ENCODE measurements around the gene TRIM46.
A peak's percentile ranks its signal among the peaks of the same experiment; 100 is the strongest.
"Not testable (repeated sequence)": the region's sequence is repeated elsewhere in the genome, so short reads cannot be mapped to it uniquely, and the experiment has no call there.

The TRIM46 gene

GRCh38 chr1:155183775-155184221 is 10.1 kb downstream of the TRIM46 start:
- no peak overlapping the region for H3K4me3 Mint-ChIP-seq
- H3K4me1 Mint-ChIP-seq (ENCODE audit: low read depth), result peaks cover 10% of the 10 kb centered on the region

GRCh38 chr1:155184351-155184811 is 10.7 kb downstream of the TRIM46 start:
- no peak for DNase-seq (ENCODE audit: low spot score)
- Mint-ChIP-seq H3K36me3 (ENCODE audit: low read depth) (peaks cover 21% of the 10 kb centered on the region), H3K4me3 (no peak overlapping the region), H3K4me1 (ENCODE audit: low read depth) (peaks cover 10% of the 10 kb centered on the region), H3K27me3 (ENCODE audit: low read depth) (no peaks in the 10 kb centered on the region), H3K27ac (no peak overlapping the region), H3K9me3 (no peaks in the 10 kb centered on the region)

More at GRCh38 chr1:155183775-155184221, 10.1 kb downstream of the TRIM46 start:
- Mint-ChIP-seq H3K9me3 (no peaks in the 10 kb centered on the region), H3K27me3 (ENCODE audit: low read depth) (no peaks in the 10 kb centered on the region), H3K27ac (no peak overlapping the region), H3K36me3 (ENCODE audit: low read depth) (peaks cover 25% of the 10 kb centered on the region)
- DNase-seq (ENCODE audit: low spot score), result no peak

GRCh38 chr1:155184835-155185782 is 11.5 kb downstream of the TRIM46 start:
- Mint-ChIP-seq H3K27ac (peak overlapping the region; percentile 20), H3K9me3 (no peaks in the 10 kb centered on the region), H3K36me3 (ENCODE audit: low read depth) (peaks cover 14% of the 10 kb centered on the region), H3K4me1 (ENCODE audit: low read depth) (peaks cover 10% of the 10 kb centered on the region), H3K4me3 (no peak overlapping the region), H3K27me3 (ENCODE audit: low read depth) (no peaks in the 10 kb centered on the region)
- no peak for DNase-seq (ENCODE audit: low spot score)

- peaks cover 10% of the 10 kb centered on the region for H3K4me1 Mint-ChIP-seq (ENCODE audit: low read depth)
- H3K36me3 Mint-ChIP-seq (ENCODE audit: low read depth), result peaks cover 14% of the 10 kb centered on the region
- no peak overlapping the region for H3K4me3 Mint-ChIP-seq
- no peaks in the 10 kb centered on the region for H3K27me3 Mint-ChIP-seq (ENCODE audit: low read depth)
- DNase-seq (ENCODE audit: low spot score), result no peak
- H3K27ac Mint-ChIP-seq, result peak overlapping the region; percentile 20
- H3K9me3 Mint-ChIP-seq, result no peaks in the 10 kb centered on the region
Observed at GRCh38 chr1:155185783-155186066, 12.1 kb downstream of the TRIM46 start.

DNA sequence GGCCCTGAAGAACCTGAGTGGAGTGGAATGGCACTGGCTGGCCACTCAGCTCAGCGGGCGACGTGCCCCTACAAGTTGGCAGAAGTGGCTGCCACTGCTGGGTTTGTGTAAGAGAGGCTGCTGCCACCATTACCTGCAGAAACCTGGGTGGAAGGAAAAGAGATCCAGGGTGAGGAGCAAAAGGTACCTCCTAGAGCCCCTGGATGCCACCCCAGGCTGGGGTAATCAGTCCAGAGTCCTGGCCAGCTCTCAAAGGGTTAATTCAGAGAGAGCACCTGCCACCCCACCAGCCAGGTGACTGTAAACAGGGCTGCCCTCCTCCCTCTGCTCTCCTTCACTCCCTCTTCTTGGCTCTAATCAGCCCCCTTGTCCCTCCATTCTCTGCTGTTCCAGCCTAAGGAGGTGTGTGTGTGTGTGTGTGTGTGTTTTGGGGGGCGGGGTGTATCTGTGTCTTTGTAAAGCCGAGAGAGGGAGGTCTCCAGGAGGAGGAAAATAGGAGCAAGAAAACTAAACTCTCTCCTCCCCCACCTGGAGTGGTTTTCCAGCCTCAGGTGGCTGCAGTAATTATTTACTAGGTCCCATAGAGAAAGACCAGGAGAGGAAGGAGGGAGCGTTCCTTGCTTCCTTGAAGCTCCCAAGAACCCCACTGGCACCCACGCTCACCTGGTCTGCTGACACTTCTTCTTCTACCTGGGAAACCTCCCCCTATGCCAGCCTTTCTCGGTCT is 12.6 kb downstream of the TRIM46 start:
- Mint-ChIP-seq H3K9me3 (no peaks in the 10 kb centered on the region), H3K4me1 (ENCODE audit: low read depth) (peaks cover 9% of the 10 kb centered on the region), H3K27ac (peak overlapping the region; percentile 45), H3K4me3 (no peak overlapping the region), H3K27me3 (ENCODE audit: low read depth) (no peaks in the 10 kb centered on the region), H3K36me3 (ENCODE audit: low read depth) (peaks cover 13% of the 10 kb centered on the region)
- DNase-seq (ENCODE audit: low spot score), result no peak

DNA sequence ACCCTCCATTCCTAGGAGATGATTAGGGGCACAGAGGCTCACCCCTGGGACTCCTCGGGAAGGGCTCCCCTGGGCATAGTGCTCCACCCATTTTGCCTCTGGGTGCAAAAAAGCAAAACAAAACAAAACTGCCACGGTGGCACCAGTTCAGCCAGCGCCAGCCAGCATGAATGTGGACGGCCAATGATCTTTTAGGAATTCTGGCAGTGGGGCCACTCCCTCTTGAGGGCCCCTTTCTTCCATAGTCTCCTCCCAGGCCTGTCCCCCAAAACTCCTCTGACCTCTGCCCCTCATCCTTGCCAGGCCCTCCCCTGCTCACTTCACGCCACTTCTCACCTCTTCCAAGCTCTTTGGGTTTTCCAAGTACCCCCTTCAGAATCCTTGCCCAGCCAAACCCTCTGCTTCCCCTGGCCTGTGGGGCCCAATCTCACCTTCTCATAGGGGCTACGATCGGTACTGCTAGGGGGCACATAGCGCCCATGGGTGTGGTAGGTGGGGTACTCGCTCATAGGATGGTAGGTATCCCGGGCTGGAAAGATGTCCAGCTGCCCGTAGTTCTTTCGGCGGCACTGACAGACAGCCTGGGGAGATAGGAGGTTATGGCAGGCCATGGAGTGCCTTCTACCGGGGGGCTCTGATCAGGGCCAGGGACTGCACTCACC is 13.3 kb downstream of the TRIM46 start:
- Mint-ChIP-seq H3K4me1 (ENCODE audit: low read depth) (peaks cover 9% of the 10 kb centered on the region), H3K4me3 (no peak overlapping the region), H3K27me3 (ENCODE audit: low read depth) (no peaks in the 10 kb centered on the region), H3K36me3 (ENCODE audit: low read depth) (peaks cover 7% of the 10 kb centered on the region), H3K27ac (peak overlapping the region; percentile 68), H3K9me3 (no peaks in the 10 kb centered on the region)
- DNase-seq (ENCODE audit: low spot score), result no peak

GRCh38 chr1:155187456-155187891 is 13.8 kb downstream of the TRIM46 start:
- peak overlapping the region; percentile 68 for H3K27ac Mint-ChIP-seq
- H3K27me3 Mint-ChIP-seq (ENCODE audit: low read depth), result no peaks in the 10 kb centered on the region
- H3K4me1 Mint-ChIP-seq (ENCODE audit: low read depth), result peaks cover 15% of the 10 kb centered on the region
- H3K9me3 Mint-ChIP-seq, result no peaks in the 10 kb centered on the region
- no peak overlapping the region for H3K4me3 Mint-ChIP-seq
- peaks cover 4% of the 10 kb centered on the region for H3K36me3 Mint-ChIP-seq (ENCODE audit: low read depth)
- no peak for DNase-seq (ENCODE audit: low spot score)

- peaks cover 21% of the 10 kb centered on the region for H3K4me1 Mint-ChIP-seq (ENCODE audit: low read depth)
- peak overlapping the region; percentile 37 for H3K4me3 Mint-ChIP-seq
- peaks cover 3% of the 10 kb centered on the region for H3K36me3 Mint-ChIP-seq (ENCODE audit: low read depth)
- H3K27ac Mint-ChIP-seq, result peak overlapping the region; percentile 90
- DNase-seq (ENCODE audit: low spot score), result no peak
- no peaks in the 10 kb centered on the region for H3K9me3 Mint-ChIP-seq
- no peaks in the 10 kb centered on the region for H3K27me3 Mint-ChIP-seq (ENCODE audit: low read depth)
Observed at GRCh38 chr1:155188268-155188667, 14.6 kb downstream of the TRIM46 start.

DNA sequence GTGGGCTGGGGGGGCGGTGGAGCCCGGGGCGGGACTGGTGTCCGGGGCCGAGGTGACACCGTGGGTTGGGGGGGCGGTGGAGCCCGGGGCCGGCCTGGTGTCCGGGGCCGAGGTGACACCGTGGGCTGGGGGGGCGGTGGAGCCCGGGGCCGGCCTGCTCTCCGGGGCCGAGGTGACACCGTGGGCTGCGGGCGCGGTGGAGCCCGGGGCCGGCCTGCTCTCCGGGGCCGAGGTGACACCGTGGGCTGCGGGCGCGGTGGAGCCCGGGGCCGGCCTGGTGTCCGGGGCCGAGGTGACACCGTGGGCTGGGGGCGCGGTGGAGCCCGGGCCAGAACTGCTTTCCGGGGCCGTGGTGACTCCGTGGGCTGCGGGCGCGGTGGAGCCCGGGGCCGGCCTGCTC is 16.3 kb downstream of the TRIM46 start:
- H3K27ac Mint-ChIP-seq; H3K4me3 Mint-ChIP-seq; H3K27me3 Mint-ChIP-seq (ENCODE audit: low read depth); DNase-seq (ENCODE audit: low spot score); H3K9me3 Mint-ChIP-seq; H3K36me3 Mint-ChIP-seq (ENCODE audit: low read depth): not testable (repeated sequence)
- H3K4me1 Mint-ChIP-seq (ENCODE audit: low read depth), result peaks cover 33% of the 10 kb centered on the region

GRCh38 chr1:155191904-155192303 is 18.3 kb downstream of the TRIM46 start:
- Mint-ChIP-seq H3K27me3 (ENCODE audit: low read depth) (no peaks in the 10 kb centered on the region), H3K9me3 (no peaks in the 10 kb centered on the region), H3K27ac (peak overlapping the region; percentile 91), H3K4me3 (peak overlapping the region; percentile 81), H3K4me1 (ENCODE audit: low read depth) (peaks cover 37% of the 10 kb centered on the region), H3K36me3 (ENCODE audit: low read depth) (peaks cover 4% of the 10 kb centered on the region)
- DNase-seq (ENCODE audit: low spot score), result no peak

GRCh38 chr1:155192346-155193274 is 19.0 kb downstream of the TRIM46 start:
- no peak for DNase-seq (ENCODE audit: low spot score)
- H3K27me3 Mint-ChIP-seq (ENCODE audit: low read depth), result no peaks in the 10 kb centered on the region
- no peaks in the 10 kb centered on the region for H3K9me3 Mint-ChIP-seq
- H3K27ac Mint-ChIP-seq, result peak overlapping the region; percentile 98
- H3K4me3 Mint-ChIP-seq, result peak overlapping the region; percentile 95
- peaks cover 6% of the 10 kb centered on the region for H3K36me3 Mint-ChIP-seq (ENCODE audit: low read depth)
- peaks cover 37% of the 10 kb centered on the region for H3K4me1 Mint-ChIP-seq (ENCODE audit: low read depth)

GRCh38 chr1:155193275-155193990 is 19.8 kb downstream of the TRIM46 start:
- DNase-seq (ENCODE audit: low spot score), result peak; percentile 83
- H3K36me3 Mint-ChIP-seq (ENCODE audit: low read depth), result peaks cover 6% of the 10 kb centered on the region
- peak overlapping the region; percentile 95 for H3K4me3 Mint-ChIP-seq
- H3K27ac Mint-ChIP-seq, result peak overlapping the region; percentile 98
- H3K27me3 Mint-ChIP-seq (ENCODE audit: low read depth), result no peaks in the 10 kb centered on the region
- no peaks in the 10 kb centered on the region for H3K9me3 Mint-ChIP-seq
- peaks cover 31% of the 10 kb centered on the region for H3K4me1 Mint-ChIP-seq (ENCODE audit: low read depth)

GRCh38 chr1:155193991-155194240 is 20.3 kb downstream of the TRIM46 start:
- peak overlapping the region; percentile 98 for H3K27ac Mint-ChIP-seq
- not testable (repeated sequence) for DNase-seq (ENCODE audit: low spot score); H3K27me3 Mint-ChIP-seq (ENCODE audit: low read depth); H3K9me3 Mint-ChIP-seq; H3K36me3 Mint-ChIP-seq (ENCODE audit: low read depth)
- H3K4me3 Mint-ChIP-seq, result peak overlapping the region; percentile 95
- H3K4me1 Mint-ChIP-seq (ENCODE audit: low read depth), result peaks cover 31% of the 10 kb centered on the region
